Activated B cell treated with CpG ODN at 0.5 μM for 24 hours (primary cell): ENCODE results near the gene GNA14. TPM values are rescaled to one million over a fixed set of nuclear protein-coding genes. Genes with fewer than 3 reads are reported as not detected.
"Not testable (repeated sequence)": the region's sequence is repeated elsewhere in the genome, so short reads cannot be mapped to it uniquely, and the experiment has no call there.

Experiments
- ATAC-seq: fragments of 200-7000 bp; cut with Tn5 transposase; one replicate; pipeline ENCODE4 v1.10.0; 2021; ENCODE audit warnings: low read depth, mild to moderate bottlenecking, moderate library complexity
- CTCF ChIA-PET: fragments of 350-600 bp; sonication (Branson Sonifier 250); formaldehyde crosslinking; loops from one replicate; lab custom pipeline; 2021; ENCODE audit warnings: antibody characterized with exemption; lab: Charles Lee
- POLR2A ChIA-PET: fragments of 350-600 bp; sonication (Branson Sonifier 250); formaldehyde crosslinking; loops from one replicate; lab custom pipeline; 2021; ENCODE audit warnings: antibody characterized with exemption; lab: Charles Lee
- DNase-seq: peaks from one replicate; pipeline ENCODE4 v3.0.0; 2022
- H3K27ac Mint-ChIP-seq: one replicate; pipeline ENCODE4 v1.8.0; 2020; ENCODE audit warnings: mixed read lengths
- H3K27me3 Mint-ChIP-seq: one replicate; pipeline ENCODE4 v1.8.0; 2021; ENCODE audit warnings: mixed read lengths
- H3K36me3 Mint-ChIP-seq: one replicate; pipeline ENCODE4 v1.8.0; 2021; ENCODE audit warnings: low read depth, mixed read lengths
- H3K4me1 Mint-ChIP-seq: one replicate; pipeline ENCODE4 v1.8.0; 2021; ENCODE audit warnings: mixed read lengths
- H3K4me3 Mint-ChIP-seq: one replicate; pipeline ENCODE4 v1.8.0; 2020; ENCODE audit warnings: mild to moderate bottlenecking, mixed read lengths
- H3K9me3 Mint-ChIP-seq: one replicate; pipeline ENCODE4 v1.8.0; 2020; ENCODE audit warnings: mixed read lengths
- intact Hi-C: fragments of 100-400 bp; cut with micrococcal nuclease; formaldehyde crosslinking; loops from one replicate; pipeline ENCODE4 v1.15.1; 2024
- total RNA-seq: library from RNA; stranded (reverse); gene quantifications from 2 replicates; pipeline ENCODE4 v1.2.3, GENCODE V29; 2022
- TF ChIP-seq, protein P1 (sequence below): fragments of 200-600 bp; IDR thresholded peaks from one replicate; pipeline ENCODE4 v1.8.0; 2022; ENCODE audit warnings: antibody characterized with exemption, mild to moderate bottlenecking

Gene GNA14
- total RNA-seq, 1 donor from 2014 or later, result not detected

DNA sequence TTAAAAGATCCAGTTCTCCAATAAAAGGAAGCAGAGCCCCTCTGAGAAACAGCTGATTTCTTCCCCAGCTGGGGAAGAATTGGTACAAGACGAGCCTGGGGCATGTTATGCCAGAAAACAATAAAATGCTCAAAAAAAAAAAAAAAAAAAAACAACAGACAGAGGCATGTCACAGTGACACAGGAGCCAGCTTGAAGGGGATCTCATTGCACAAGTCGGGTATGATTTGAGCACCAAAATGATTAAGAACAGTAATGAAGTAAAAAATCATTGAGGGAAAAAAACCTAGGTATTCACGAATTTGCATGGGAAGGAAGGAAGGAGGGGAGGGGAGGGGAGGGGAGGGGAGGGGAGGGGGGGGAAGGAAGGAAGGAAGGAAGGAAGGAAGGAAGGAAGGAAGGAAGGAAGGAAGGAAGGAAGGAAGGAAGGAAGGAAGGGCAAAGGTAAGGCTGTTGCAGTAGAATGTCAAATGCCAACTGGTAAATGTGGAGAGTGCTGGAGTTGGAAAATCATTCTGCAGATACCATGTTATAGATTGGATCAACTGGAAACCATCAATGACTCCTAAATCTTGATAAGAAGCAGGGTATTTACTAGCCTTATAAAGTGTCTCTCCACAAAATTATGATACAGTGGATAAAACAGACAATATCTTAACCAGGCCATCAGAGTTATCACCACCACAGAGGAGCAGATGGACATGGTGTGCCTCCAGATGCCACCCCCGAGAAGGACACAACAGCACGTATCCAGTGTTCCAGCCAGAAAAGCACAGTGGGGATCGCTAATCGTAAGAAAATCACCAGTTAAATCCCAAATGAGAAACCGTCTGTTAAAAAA, 7.2 kb downstream of the GNA14 start:
- H3K4me1 Mint-ChIP-seq, result no peaks in the 10 kb centered on the region
- no peaks in the 10 kb centered on the region for H3K36me3 Mint-ChIP-seq
- H3K27ac Mint-ChIP-seq, result no peak overlapping the region
- intact Hi-C loops, result no loop called here
- H3K9me3 Mint-ChIP-seq, result no peaks in the 10 kb centered on the region
- ChIA-PET POLR2A (no interaction called here), CTCF (no interaction called here)
- TF ChIP-seq, protein P1, sequence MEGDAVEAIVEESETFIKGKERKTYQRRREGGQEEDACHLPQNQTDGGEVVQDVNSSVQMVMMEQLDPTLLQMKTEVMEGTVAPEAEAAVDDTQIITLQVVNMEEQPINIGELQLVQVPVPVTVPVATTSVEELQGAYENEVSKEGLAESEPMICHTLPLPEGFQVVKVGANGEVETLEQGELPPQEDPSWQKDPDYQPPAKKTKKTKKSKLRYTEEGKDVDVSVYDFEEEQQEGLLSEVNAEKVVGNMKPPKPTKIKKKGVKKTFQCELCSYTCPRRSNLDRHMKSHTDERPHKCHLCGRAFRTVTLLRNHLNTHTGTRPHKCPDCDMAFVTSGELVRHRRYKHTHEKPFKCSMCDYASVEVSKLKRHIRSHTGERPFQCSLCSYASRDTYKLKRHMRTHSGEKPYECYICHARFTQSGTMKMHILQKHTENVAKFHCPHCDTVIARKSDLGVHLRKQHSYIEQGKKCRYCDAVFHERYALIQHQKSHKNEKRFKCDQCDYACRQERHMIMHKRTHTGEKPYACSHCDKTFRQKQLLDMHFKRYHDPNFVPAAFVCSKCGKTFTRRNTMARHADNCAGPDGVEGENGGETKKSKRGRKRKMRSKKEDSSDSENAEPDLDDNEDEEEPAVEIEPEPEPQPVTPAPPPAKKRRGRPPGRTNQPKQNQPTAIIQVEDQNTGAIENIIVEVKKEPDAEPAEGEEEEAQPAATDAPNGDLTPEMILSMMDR, result no peak
- no peak overlapping the region for H3K4me3 Mint-ChIP-seq
- DNase-seq, result no peak
- peaks cover 13% of the 10 kb centered on the region for H3K27me3 Mint-ChIP-seq
- ATAC-seq, result no peak

DNA sequence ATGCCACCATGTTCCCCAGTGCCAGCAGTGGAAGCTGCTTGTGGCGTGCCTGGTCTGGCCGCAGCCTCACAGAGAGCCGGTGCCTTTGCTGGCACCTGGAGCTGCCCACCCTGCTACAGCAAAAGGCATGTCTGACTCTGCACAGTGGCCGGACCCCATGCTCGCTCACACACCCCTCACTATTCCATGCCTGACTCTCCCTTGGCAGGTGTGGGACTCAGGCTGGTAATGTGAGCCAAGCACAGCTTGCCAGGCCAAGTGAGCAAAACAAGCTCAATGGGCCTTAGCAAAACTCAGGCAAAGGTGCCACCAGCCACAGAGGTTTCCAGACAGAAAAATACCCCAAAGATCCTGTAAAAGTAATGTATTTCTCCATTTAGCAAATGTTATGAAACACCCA, 15.5 kb downstream of the GNA14 start:
- DNase-seq, result no peak
- H3K9me3 Mint-ChIP-seq, result peaks cover 7% of the 10 kb centered on the region
- TF ChIP-seq, protein P1, result no peak
- no peaks in the 10 kb centered on the region for H3K36me3 Mint-ChIP-seq
- no peak overlapping the region for H3K27ac Mint-ChIP-seq
- H3K4me1 Mint-ChIP-seq, result no peaks in the 10 kb centered on the region
- no peaks in the 10 kb centered on the region for H3K27me3 Mint-ChIP-seq
- ChIA-PET CTCF (no interaction called here), POLR2A (no interaction called here)
- intact Hi-C loops, result no loop called here
- no peak overlapping the region for H3K4me3 Mint-ChIP-seq
- ATAC-seq, result no peak

DNA sequence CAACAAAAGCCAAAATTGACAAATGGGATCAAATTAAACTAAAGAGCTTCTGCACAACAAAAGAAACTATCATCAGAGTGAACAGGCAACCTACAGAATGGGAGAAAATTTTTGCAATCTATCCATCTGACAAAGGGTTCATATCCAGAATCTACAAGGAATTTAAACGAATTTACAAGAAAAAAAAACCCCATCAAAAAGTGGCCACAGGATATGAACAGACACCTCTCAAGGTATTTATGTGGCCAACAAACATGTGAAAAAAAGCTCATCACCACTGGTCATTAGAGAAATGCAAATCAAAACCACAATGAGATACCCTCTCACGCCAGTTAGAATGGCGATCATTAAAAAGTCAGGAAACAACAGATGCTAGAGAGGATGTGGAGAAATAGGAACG, 19.3 kb downstream of the GNA14 start:
- H3K27ac Mint-ChIP-seq, intact Hi-C loops, POLR2A ChIA-PET, H3K4me1 Mint-ChIP-seq, H3K36me3 Mint-ChIP-seq, DNase-seq, CTCF ChIA-PET, ATAC-seq, H3K4me3 Mint-ChIP-seq, H3K27me3 Mint-ChIP-seq: not testable (repeated sequence)
- H3K9me3 Mint-ChIP-seq, result peaks cover 12% of the 10 kb centered on the region

- DNase-seq (no peak), ATAC-seq (no peak)
- Mint-ChIP-seq H3K27me3 (no peaks in the 10 kb centered on the region), H3K27ac (no peak overlapping the region), H3K9me3 (peaks cover 3% of the 10 kb centered on the region), H3K4me3 (no peak overlapping the region), H3K36me3 (no peaks in the 10 kb centered on the region), H3K4me1 (no peaks in the 10 kb centered on the region)
- intact Hi-C loops, result no loop called here
- CTCF ChIA-PET, result no interaction called here
- POLR2A ChIA-PET, result no interaction called here
- TF ChIP-seq, protein P1, result no peak
Observed at GRCh38 chr9:77616191-77616590, 31.9 kb downstream of the GNA14 start.

- H3K27me3 Mint-ChIP-seq, result peaks cover 3% of the 10 kb centered on the region
- TF ChIP-seq, protein P1, result no peak
- no peak for DNase-seq
- H3K9me3 Mint-ChIP-seq, result peaks cover 3% of the 10 kb centered on the region
- no peaks in the 10 kb centered on the region for H3K4me1 Mint-ChIP-seq
- no peak overlapping the region for H3K27ac Mint-ChIP-seq
- ChIA-PET POLR2A (no interaction called here), CTCF (no interaction called here)
- no peaks in the 10 kb centered on the region for H3K36me3 Mint-ChIP-seq
- ATAC-seq, result no peak
- intact Hi-C loops, result no loop called here
- no peak overlapping the region for H3K4me3 Mint-ChIP-seq
Observed at GRCh38 chr9:77614645-77615044, 33.5 kb downstream of the GNA14 start.
